ENCODE results near the gene CAMK1D.

- TF ChIP-seq CTCF (IDR thresholded peaks at IDR 0.05) (no peak), POLR2A (IDR thresholded peaks at IDR 0.05) (no peak)
Observed at GRCh38 chr10:12448729-12449391, 99.5 kb downstream of the CAMK1D start.

Measured in right lobe of liver (tissue), 4 donors.